Right lobe of liver (tissue), 4 donors: Measurements from ENCODE around the gene FOXP1.

Experiments
- CTCF ChIP-seq, 4 donors: fragments of 200-600 bp in 3 of 4; fragments of 450-650 bp in 1 of 4; IDR thresholded peaks; one replicate each; pipeline versions ENCODE4 v1.5.1 to v1.8.0; 2016 to 2022; ENCODE audit warnings: antibody characterized with exemption in 4 of 4, mild to moderate bottlenecking in 2 of 4
- POLR2A ChIP-seq: fragments of 450-650 bp; IDR thresholded peaks from one replicate; pipeline ENCODE4 v1.6.1; 2017; ENCODE audit warnings: antibody characterized with exemption, mild to moderate bottlenecking
- donor health status: DM: no; HTN: no; CAD: no.
- donor health status: DM: no; HTN: no; CAD: no.
- donor health status: DM: no; HTN: yes; CAD: no.

DNA sequence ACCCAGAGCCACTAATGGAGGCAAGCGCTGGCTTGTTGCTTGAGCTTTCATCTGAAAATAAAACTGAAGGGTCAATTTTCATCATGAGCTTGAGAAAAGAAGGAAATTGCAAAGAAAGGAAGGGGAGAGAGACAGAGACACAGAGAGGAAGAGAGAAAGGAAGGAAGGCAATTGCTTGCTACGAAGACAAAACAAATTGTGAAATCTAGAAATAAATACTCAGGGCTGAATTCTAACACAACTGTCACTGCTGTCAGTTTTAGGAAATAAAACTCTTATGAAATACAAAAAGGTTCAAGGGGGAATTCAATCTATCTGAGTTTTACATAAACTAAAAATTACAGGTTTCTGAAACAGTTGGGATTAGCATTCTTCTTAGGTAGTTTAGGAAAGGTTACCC lies 36.7 kb downstream of the FOXP1 start:
- TF ChIP-seq CTCF (IDR thresholded peaks at IDR 0.05) (no peak), POLR2A (no peak)
